ENCODE data around the gene CEP41. TPM values are rescaled to one million over a fixed set of nuclear protein-coding genes. Genes with fewer than 3 reads are reported as not detected.
"Not testable (repeated sequence)": the region's sequence is repeated elsewhere in the genome, so short reads cannot be mapped to it uniquely, and the experiment has no call there.

Gene CEP41
- total RNA-seq, 2 donors from 2014 or later = 6.3 to 6.5 TPM

- ATAC-seq = no peak
- intact Hi-C loops (cut with DNase I, micrococcal nuclease) = no loop called here
- DNase-seq = no peak
Measured at GRCh38 chr7:130468612-130469011, 27.8 kb upstream of the CEP41 start.

- peak; percentile 92 for ATAC-seq
- DNase-seq = no peak
- intact Hi-C loops (cut with DNase I, micrococcal nuclease) = no loop called here
Measured at GRCh38 chr7:130463553-130464434, 23.0 kb upstream of the CEP41 start.

- intact Hi-C loops (cut with DNase I, micrococcal nuclease) = no loop called here
- ATAC-seq = no peak
- DNase-seq = no peak
Measured at GRCh38 chr7:130461272-130461671, 20.5 kb upstream of the CEP41 start.

GRCh38 chr7:130458257-130458656 is 17.4 kb upstream of the CEP41 start:
- ATAC-seq = no peak
- DNase-seq = no peak

GRCh38 chr7:130454959-130455358 is 14.1 kb upstream of the CEP41 start:
- DNase-seq (no peak), ATAC-seq (no peak)
- intact Hi-C loops (cut with DNase I, micrococcal nuclease) = no loop called here

More at GRCh38 chr7:130458257-130458656, 17.4 kb upstream of the CEP41 start:
- intact Hi-C loops (cut with DNase I, micrococcal nuclease) = no loop called here

- intact Hi-C loops (cut with DNase I, micrococcal nuclease) = no loop called here
- DNase-seq = no peak
- ATAC-seq = no peak
Measured at GRCh38 chr7:130452951-130453350, 12.1 kb upstream of the CEP41 start.

GRCh38 chr7:130451344-130451743 is 10.5 kb upstream of the CEP41 start:
- ATAC-seq; intact Hi-C loops (cut with DNase I, micrococcal nuclease); DNase-seq: not testable (repeated sequence)

GRCh38 chr7:130446259-130446658 is 5.4 kb upstream of the CEP41 start:
- intact Hi-C loops (cut with DNase I, micrococcal nuclease) = no loop called here
- ATAC-seq (no peak), DNase-seq (no peak)

GRCh38 chr7:130444751-130445407 is 4.1 kb upstream of the CEP41 start:
- ATAC-seq = no peak

GRCh38 chr7:130444234-130444633 is 3.4 kb upstream of the CEP41 start:
- ATAC-seq (no peak), DNase-seq (no peak)
- intact Hi-C loops (cut with DNase I, micrococcal nuclease) = no loop called here

More at GRCh38 chr7:130444751-130445407, 4.1 kb upstream of the CEP41 start:
- no peak for DNase-seq
- intact Hi-C loops (cut with DNase I, micrococcal nuclease) = no loop called here

GRCh38 chr7:130442601-130443000 is 1.8 kb upstream of the CEP41 start:
- intact Hi-C loops (cut with DNase I, micrococcal nuclease) = no loop called here
- DNase-seq (no peak), ATAC-seq (no peak)

GRCh38 chr7:130441408-130441869 is 623 bp upstream of the CEP41 start:
- intact Hi-C loops (cut with DNase I, micrococcal nuclease) = no loop called here
- DNase-seq = no peak
- no peak for ATAC-seq

- no peak for ATAC-seq
Measured at GRCh38 chr7:130436253-130436652, 4.6 kb downstream of the CEP41 start.

GRCh38 chr7:130435311-130435854 is 5.4 kb downstream of the CEP41 start:
- ATAC-seq = no peak
- intact Hi-C loops (cut with DNase I, micrococcal nuclease) = no loop called here
- no peak for DNase-seq

More at GRCh38 chr7:130436253-130436652, 4.6 kb downstream of the CEP41 start:
- intact Hi-C loops (cut with DNase I, micrococcal nuclease) = no loop called here
- no peak for DNase-seq

GRCh38 chr7:130433301-130433700 is 7.5 kb downstream of the CEP41 start:
- intact Hi-C loops (cut with DNase I, micrococcal nuclease) = no loop called here
- no peak for DNase-seq
- no peak for ATAC-seq

- intact Hi-C loops (cut with DNase I, micrococcal nuclease) = no loop called here
- no peak for DNase-seq
- ATAC-seq = no peak
Measured at GRCh38 chr7:130432886-130433285, 7.9 kb downstream of the CEP41 start.

GRCh38 chr7:130430841-130431666 is 9.8 kb downstream of the CEP41 start:
- ATAC-seq = no peak
- no peak for DNase-seq

GRCh38 chr7:130430115-130430514 is 10.7 kb downstream of the CEP41 start:
- DNase-seq (no peak), ATAC-seq (no peak)
- intact Hi-C loops (cut with DNase I, micrococcal nuclease) = no loop called here

More at GRCh38 chr7:130430841-130431666, 9.8 kb downstream of the CEP41 start:
- intact Hi-C loops (cut with DNase I, micrococcal nuclease) = no loop called here

GRCh38 chr7:130429019-130429418 is 11.8 kb downstream of the CEP41 start:
- DNase-seq (no peak), ATAC-seq (no peak)
- intact Hi-C loops (cut with DNase I, micrococcal nuclease) = no loop called here

All from left colon (tissue), 2 donors.